Prostate gland (tissue), 2 donors: Measurements from ENCODE around the gene MYLK. TPM values are rescaled to one million over a fixed set of nuclear protein-coding genes. Genes with fewer than 3 reads are reported as not detected.
"Not testable (repeated sequence)": the region's sequence is repeated elsewhere in the genome, so short reads cannot be mapped to it uniquely, and the experiment has no call there.

ENCODE experiments used
- DNase-seq: peaks from one replicate; pipeline ENCODE4 v3.0.0-alpha.2; 2019; ENCODE audit warnings: low spot score
- H3K27ac ChIP-seq, 2 donors: fragments of 200-600 bp; sonication (generic); 2 replicates each; pipeline ENCODE4 v1.5.1; 2017 to 2019
- H3K27me3 ChIP-seq: fragments of 200-600 bp; sonication (generic); replicated peaks from 2 replicates; pipeline ENCODE4 v1.5.1; 2019; ENCODE audit not compliant: insufficient read depth
- H3K36me3 ChIP-seq, 2 donors: fragments of 200-600 bp; sonication (generic); 1 replicate in 1 of 2; 2 replicates in 1 of 2; pipeline versions ENCODE4 v1.5.1 to v1.8.1; 2017 to 2019
- H3K4me1 ChIP-seq: fragments of 200-600 bp; sonication (generic); replicated peaks from 2 replicates; pipeline ENCODE4 v1.5.1; 2019
- H3K4me3 ChIP-seq, 2 donors: fragments of 200-600 bp; sonication (generic); 2 replicates each; pipeline ENCODE4 v1.5.1; 2017 to 2019
- H3K9me3 ChIP-seq: fragments of 200-600 bp; sonication (generic); 2 replicates; pipeline ENCODE4 v1.5.1; 2017
- POLR2A ChIP-seq: fragments of 450-650 bp; IDR thresholded peaks from one replicate; pipeline ENCODE4 v1.6.1; 2016; ENCODE audit warnings: antibody characterized with exemption, mild to moderate bottlenecking
- POLR2AphosphoS5 ChIP-seq: sonication (generic); formaldehyde crosslinking; IDR thresholded peaks from one replicate; pipeline ENCODE4 v1.6.1; 2017; ENCODE audit warnings: antibody characterized with exemption
- WGBS: methylation state at CpG from one replicate; pipeline ENCODE4 v1.1.5; 2018; 5-methylcytosine and 5-hydroxymethylcytosine counted together
- intact Hi-C: fragments of 100-400 bp; cut with DNase I; formaldehyde crosslinking; loops from one replicate; pipeline ENCODE4 v1.14.2; 2022
- total RNA-seq, 2 donors: library from RNA; depleted of rRNA; stranded (reverse); fragments of >200 nt; gene quantifications; one replicate each; pipeline ENCODE4 v1.1.0, GENCODE V29; 2016
- TF ChIP-seq, protein P1 (sequence below), 4 experiments: fragments of 200-600 bp in 2 of 4; fragments of 450-650 bp in 2 of 4; sonication (generic) in 2 of 4; IDR thresholded peaks; 1 replicate in 3 of 4; 2 replicates in 1 of 4; pipeline ENCODE4 v1.5.1; 2016 to 2019; ENCODE audit warnings: antibody characterized with exemption in 4 of 4, mild to moderate bottlenecking in 2 of 4, moderate library complexity in 2 of 4

The MYLK gene
- total RNA-seq, 2 donors from 2014 or later = 345 to 600 TPM

DNA sequence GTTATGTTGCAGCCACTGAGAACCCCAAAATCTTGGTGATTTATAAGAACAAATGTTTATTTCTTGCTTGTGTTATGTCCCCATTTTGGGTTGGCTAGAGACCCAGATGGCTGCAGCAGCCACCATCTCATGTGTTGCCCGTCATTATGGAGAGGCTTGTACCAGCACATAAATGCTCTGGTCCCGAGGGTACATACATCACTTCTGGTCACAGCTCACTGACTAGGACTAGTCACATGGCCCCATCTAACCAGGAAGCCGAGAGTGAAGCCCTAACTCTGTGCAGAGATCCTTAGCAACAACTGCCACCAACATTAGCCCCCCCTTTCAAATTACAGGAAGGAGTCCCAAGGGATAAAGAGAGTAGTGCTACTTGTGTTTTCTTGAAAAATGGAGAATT, 273.8 kb downstream of the MYLK start:
- 71% methylated on average over 3 of the region's 3 CpGs for WGBS
- TF ChIP-seq POLR2AphosphoS5 (no peak), POLR2A (no peak)
- TF ChIP-seq, protein P1, sequence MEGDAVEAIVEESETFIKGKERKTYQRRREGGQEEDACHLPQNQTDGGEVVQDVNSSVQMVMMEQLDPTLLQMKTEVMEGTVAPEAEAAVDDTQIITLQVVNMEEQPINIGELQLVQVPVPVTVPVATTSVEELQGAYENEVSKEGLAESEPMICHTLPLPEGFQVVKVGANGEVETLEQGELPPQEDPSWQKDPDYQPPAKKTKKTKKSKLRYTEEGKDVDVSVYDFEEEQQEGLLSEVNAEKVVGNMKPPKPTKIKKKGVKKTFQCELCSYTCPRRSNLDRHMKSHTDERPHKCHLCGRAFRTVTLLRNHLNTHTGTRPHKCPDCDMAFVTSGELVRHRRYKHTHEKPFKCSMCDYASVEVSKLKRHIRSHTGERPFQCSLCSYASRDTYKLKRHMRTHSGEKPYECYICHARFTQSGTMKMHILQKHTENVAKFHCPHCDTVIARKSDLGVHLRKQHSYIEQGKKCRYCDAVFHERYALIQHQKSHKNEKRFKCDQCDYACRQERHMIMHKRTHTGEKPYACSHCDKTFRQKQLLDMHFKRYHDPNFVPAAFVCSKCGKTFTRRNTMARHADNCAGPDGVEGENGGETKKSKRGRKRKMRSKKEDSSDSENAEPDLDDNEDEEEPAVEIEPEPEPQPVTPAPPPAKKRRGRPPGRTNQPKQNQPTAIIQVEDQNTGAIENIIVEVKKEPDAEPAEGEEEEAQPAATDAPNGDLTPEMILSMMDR (IDR thresholded peaks at IDR 0.05) = no peak
- Histone ChIP-seq H3K4me3 (no peak overlapping the region), H3K27ac (no peak overlapping the region), H3K36me3 (no peaks in the 10 kb centered on the region), H3K4me1 (peaks cover 2% of the 10 kb centered on the region), H3K9me3 (no peaks in the 10 kb centered on the region), H3K27me3 (no peaks in the 10 kb centered on the region)
- no peak for DNase-seq
- intact Hi-C loops = no loop called here

DNA sequence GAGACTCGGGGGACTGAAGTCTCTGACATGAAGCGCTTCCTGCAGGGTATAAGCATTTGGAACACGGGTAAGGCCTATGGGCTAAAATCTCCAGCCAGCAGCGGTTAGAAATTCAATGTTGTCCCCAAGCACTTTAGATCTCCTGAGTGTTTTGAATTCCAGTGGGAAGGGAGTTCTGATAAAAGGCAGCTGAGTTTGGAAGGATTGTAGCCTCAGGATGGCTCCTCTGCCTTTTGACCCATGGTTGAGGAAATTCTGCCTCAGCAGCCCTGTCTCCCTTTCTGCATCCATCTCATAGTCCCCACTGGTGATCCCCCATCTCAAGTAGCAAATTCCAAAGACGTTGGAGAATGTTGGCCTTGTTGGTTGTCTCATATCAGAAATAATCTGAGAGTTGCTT, 275.1 kb downstream of the MYLK start:
- no peak overlapping the region for H3K27ac ChIP-seq
- H3K9me3 ChIP-seq = no peaks in the 10 kb centered on the region
- intact Hi-C loops = no loop called here
- peaks cover 2% of the 10 kb centered on the region for H3K4me1 ChIP-seq
- DNase-seq = no peak
- 86% methylated on average over 5 of the region's 5 CpGs for WGBS
- H3K36me3 ChIP-seq = no peaks in the 10 kb centered on the region
- no peaks in the 10 kb centered on the region for H3K27me3 ChIP-seq
- TF ChIP-seq POLR2AphosphoS5 (no peak), POLR2A (no peak)
- TF ChIP-seq, protein P1 (IDR thresholded peaks at IDR 0.05) = no peak
- no peak overlapping the region for H3K4me3 ChIP-seq

DNA sequence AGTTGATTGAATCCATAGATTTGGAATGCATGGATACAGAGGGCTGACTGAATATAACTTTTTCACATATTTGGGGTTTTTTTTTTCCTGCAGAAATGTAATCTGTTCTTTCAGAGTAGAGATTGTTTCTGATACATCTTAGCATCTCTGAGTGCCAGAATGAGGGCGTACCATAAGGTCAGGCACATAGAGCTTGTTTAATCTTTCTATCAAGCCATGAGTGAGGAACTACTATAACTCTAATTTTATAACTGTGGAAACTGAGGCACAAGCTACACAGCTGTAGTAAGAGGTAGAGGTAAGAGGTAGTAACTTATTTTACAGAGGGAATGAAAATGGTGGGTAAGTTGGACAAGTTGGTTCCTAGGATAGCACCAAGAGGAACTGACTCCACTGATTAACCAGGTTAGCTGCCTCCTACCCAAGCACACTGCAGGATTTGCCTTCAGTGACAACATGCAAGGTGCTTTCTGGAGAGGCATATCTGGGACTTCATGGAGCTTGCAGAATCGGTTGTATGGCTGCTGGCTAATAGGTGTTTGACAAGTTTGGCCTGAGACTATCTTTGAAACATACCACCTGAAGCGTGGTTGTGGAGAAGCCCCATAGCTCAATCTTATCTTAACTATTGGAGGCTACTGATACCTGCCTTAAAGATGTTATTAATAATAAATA, 275.7 kb downstream of the MYLK start:
- H3K4me3 ChIP-seq = no peak overlapping the region
- DNase-seq = no peak
- intact Hi-C loops = no loop called here
- no peaks in the 10 kb centered on the region for H3K36me3 ChIP-seq
- H3K27ac ChIP-seq = no peak overlapping the region
- 84% methylated on average over 3 of the region's 3 CpGs for WGBS
- no peaks in the 10 kb centered on the region for H3K27me3 ChIP-seq
- TF ChIP-seq POLR2AphosphoS5 = no peak
- no peak for TF ChIP-seq POLR2A
- TF ChIP-seq, protein P1 (IDR thresholded peaks at IDR 0.05) = no peak
- H3K4me1 ChIP-seq = no peaks in the 10 kb centered on the region
- H3K9me3 ChIP-seq = no peaks in the 10 kb centered on the region

DNA sequence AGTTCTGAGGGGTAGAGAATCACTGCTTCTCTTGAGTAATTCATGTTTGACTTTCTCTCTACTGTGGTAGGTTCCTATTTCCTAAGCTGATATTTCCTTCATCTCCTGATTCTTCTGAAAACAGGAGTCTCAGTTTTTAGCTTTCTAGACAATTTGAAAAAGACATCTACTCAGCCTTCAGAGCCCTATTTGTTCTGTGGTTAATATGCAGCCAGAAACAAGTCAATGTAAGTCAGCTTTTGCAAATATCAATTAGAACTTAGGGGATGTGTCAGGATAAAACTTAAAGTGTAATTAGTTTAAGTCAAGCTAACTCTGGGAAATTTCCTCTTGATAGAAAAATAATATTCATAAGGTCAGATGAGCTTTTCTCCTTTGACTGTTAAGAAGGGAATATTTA, 277.6 kb downstream of the MYLK start:
- Histone ChIP-seq H3K9me3 (no peaks in the 10 kb centered on the region), H3K27me3 (no peaks in the 10 kb centered on the region), H3K36me3 (no peaks in the 10 kb centered on the region), H3K27ac (no peak overlapping the region), H3K4me3 (no peak overlapping the region), H3K4me1 (peaks cover 6% of the 10 kb centered on the region)
- DNase-seq = no peak
- TF ChIP-seq, protein P1 (IDR thresholded peaks at IDR 0.05) = no peak
- TF ChIP-seq POLR2A = no peak
- TF ChIP-seq POLR2AphosphoS5 = no peak
- intact Hi-C loops = no loop called here

DNA sequence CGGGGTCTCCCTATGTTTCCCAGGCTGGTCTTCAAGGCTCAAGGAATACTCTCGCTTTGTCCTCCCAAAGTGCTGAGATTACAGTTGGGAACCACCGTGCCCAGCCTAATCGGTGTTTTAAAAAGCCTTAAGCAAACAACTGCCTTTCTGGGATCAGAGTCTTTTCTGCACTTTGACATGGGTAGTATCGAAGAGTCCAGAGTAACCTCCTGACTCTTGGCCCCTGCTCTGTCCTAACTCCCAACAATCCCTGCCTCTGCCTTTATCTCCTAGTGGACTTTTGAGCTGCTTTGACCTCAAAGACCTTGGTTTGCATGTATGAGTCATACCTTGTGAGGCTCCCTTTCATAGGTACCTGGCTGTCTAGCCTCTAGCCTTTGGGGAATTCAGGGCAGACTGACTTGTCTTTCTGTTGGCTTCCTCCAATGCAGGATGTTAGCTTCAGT, 278.3 kb downstream of the MYLK start:
- H3K4me1 ChIP-seq = peaks cover 6% of the 10 kb centered on the region
- intact Hi-C loops = no loop called here
- H3K9me3 ChIP-seq = no peaks in the 10 kb centered on the region
- no peak overlapping the region for H3K4me3 ChIP-seq
- H3K36me3 ChIP-seq = no peaks in the 10 kb centered on the region
- H3K27me3 ChIP-seq = no peaks in the 10 kb centered on the region
- TF ChIP-seq, protein P1 (IDR thresholded peaks at IDR 0.05) = no peak
- TF ChIP-seq POLR2A (no peak), POLR2AphosphoS5 (no peak)
- H3K27ac ChIP-seq = no peak overlapping the region
- 85% methylated on average over 5 of the region's 5 CpGs for WGBS
- DNase-seq = no peak

DNA sequence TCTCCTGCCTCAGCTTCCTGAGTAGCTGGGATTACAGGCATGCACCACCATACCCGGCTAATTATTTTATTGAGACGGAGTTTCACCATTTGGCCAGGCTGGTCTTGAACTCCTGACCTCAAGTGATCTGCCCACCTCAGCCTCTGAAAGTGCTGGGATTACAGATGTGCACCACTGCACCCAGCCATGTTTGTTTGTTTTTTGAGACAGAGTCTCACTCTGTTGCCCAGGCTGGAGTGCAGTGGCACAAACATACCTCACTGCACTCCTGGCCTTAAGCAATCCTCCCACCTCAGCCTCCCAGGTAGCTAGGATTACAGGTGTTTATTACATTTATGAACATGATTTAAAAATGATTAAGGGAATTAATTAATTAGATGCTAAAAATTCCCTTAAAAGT, 281.0 kb downstream of the MYLK start:
- WGBS = 98% methylated on average over 2 of the region's 2 CpGs
- DNase-seq, H3K27ac ChIP-seq, intact Hi-C loops, H3K4me1 ChIP-seq, H3K36me3 ChIP-seq, H3K4me3 ChIP-seq, H3K27me3 ChIP-seq, H3K9me3 ChIP-seq: not testable (repeated sequence)
